Islet precursor cell (in vitro differentiated cells): ENCODE measurements around the gene IZUMO4.
"Not testable (repeated sequence)": the region's sequence is repeated elsewhere in the genome, so short reads cannot be mapped to it uniquely, and the experiment has no call there.

Experiments
- DNase-seq: peaks from one replicate; pipeline ENCODE4 v3.0.0-alpha.2; 2018

IZUMO4 gene

DNA sequence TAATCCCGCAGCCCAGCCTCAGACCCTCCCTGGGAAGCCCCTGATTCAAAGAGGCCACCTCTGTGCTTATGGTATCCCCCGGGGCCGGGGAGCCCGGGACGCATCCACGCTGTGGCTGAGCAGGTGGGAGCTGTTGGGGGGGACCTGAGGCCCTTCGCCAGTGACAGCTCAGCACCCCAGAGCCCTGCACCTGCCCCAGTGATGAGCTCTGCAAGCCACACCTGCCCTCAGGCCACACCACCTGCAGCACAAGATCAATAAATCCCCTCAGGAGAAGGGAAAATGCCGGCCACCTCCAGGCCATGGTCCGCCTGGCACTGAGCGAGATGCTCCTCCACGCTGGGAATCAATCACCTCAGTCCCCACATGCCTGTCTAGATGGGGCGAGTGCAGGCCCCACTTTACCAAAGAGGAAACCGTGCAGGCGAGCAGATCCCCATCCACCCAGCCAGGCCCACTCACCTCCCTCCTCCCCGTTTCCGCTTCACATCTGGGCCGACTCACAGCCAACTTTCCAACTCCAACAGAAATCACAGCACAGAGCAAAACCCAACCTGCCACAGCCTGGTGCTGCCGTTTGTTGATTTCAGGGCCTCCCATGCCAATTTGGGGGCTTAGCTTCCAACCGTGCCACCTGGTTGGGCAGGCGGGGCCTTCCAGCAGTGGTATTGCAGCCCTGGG lies 13.4 kb upstream of the IZUMO4 start:
- DNase-seq = no peak

DNA sequence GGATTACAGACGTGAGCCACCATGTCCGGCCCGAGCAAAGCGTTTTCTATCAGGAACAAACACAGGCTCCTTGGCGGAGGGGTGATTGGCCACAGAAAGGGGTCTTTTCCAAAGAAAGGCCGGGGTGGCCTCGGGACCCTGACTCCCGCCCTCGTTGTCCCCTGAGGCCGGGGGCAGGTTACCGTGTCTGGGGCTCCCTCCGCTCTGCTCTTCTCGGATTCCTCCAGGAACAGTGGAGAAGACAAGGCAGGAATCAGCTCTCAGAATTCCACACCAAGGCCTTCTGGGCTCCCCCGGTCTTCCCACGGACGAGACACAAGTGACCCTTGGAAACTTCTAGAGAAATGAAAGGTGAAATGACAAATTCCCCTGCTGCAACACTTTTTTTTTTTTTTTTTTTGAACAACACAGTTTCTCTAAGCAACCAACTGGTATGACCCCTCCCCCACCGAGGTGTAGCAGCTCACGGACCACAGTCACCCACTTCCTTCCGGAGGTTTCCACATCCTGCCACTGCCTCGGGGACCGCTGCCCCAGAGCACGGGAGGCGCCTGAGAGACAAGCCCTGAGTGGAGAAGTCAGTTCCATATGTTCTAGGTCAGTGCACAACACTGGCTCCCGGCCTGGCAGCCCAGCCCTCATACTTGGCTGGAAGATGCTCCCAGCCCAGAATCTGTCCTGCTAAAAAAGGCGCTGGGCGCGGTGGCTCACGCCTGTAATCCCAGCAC lies 11.6 kb upstream of the IZUMO4 start:
- no peak for DNase-seq

DNA sequence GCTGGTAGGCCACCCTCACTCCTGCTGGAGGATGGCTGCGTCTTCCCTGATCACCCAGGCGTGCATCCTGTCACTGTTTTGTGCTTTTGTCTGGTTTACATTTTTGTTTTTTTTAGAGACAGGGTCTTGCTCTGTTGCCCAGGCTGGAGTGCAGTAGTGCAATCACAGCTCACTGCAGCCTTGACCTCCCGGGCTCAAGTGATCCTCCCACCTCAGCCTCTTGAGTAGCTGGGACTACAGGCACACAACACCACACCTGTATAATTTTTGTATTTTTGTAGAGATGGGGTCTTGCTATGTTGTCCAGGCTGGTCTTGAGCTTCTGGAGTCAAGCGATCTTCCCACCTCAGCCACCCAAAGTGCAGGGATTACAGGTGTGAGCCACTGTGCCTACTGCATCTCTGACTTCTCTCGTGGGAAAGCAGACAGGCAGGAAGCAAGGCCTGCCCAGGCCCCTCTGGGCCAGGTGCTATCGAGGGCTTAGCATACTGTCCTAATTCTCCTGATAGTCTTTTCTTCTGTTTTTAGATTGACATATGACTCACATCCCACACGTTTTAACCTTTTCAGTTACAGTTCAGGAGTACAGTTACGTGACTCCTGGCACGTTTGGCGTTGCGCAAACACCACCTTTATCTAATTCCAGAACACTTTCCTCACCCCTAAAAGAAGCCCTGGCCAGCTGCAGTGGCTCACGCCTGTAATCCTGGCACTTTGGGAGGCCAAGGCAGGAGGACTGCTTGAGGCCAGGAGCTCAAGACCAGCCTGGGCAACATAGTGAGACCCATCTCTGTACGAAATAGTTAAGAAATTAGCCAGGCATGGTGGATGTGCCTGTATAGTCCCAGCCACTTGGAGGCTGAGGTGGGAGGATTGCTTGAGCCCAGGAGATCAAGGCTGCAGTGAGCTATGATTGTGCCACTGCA lies 9.8 kb upstream of the IZUMO4 start:
- DNase-seq = not testable (repeated sequence)

DNA sequence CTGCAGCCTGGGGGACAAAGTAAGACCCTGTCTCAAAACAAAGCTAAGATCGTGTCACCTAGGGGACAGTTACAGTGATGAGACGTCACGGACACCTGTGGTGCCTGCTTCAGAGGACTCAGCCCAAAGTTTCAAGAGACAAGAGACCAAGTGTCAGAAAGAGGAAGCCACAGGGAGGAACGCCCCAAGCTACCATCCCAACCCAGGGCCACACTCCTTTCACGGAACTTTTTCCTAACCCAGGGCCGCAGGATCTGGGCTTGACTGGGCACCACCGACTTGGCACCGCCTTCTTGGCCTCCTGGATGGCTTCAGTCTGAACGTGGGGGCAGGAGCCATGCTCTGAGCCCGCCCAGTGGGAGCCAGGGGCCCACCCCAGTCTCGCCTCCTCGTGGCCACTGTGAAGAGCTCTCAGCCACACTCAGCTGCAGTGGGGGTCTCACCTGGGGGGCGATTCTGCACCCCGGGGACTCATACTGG lies 9.1 kb upstream of the IZUMO4 start:
- DNase-seq = no peak

DNA sequence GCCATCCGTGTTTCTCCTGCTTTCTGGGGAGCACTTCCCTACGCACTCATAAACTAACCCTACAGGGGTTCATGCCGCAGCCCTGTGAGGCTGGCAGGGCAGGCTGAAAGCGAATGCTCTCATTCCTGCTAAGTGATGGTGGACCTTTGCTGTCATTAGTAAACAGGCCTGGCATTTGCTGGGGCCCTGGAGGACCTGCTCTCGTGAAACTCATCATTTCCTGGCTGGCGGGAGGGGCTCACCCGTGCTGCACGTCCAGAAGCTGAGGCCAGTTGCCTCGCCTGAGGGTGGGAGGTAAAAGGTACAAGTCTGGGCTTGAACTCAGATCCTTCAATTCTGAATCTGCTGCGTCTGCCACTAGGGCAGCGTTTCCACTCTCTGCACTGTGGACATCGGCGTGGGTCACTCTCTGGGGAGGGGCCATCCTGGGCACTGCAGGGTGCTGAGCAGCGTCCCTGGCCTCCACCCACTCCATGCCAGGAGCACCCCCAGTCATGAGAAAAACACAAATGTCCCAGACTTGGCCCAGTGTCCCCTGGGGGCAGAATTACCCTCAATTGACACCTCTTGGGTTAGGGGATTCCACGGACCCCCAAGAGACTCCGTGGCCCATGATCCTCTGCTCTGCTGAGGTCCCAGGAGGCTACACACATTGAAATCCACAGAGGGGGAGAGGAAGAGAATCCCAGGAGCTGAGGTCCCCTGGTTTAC lies 7.6 kb upstream of the IZUMO4 start:
- peak; percentile 92 for DNase-seq

DNA sequence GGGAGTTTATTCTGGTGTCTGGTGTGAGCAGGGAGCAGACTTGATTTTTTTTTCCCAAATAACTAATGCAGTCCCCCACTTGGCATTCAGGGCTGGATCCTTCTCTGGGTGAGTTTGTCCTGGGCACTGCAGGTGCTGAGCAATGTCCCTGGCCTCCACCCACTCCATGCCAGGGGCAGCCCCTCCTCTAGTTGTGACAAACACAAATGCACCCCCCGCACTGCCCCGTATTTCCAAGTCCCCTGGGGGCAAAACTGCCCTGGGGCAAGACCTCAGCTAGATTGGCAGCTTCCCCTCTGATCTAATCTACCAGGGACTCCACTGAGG lies 7.0 kb upstream of the IZUMO4 start:
- no peak for DNase-seq

DNA sequence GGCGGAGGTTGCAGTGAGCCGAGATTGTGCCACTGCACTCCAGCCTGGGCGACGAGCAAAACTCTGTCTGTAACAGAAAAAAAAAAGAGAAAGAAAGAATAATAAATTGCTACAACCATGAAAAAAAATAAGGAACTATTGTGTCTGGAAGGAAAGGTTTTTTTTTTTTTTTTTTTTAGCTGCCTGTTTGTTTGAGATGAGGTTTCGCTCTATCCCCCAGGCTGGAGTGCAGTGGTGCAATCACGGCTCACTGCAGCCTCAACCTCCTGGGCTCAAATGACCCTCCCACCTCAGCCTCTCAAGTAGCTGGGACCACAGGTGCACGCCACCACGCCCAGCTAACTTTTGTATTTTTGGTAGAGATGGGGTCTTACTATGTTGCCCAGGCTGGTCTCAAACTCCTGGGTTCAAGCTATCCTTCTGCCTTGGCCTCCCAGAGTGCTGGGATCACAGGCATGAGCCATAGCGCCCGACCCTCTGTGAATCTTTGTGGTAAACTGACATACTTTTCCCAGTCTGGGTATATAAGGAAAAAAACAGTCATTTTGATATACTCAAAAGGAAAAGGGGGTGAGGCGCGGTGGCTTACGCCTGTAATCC lies 4.7 kb upstream of the IZUMO4 start:
- DNase-seq = not testable (repeated sequence)

DNA sequence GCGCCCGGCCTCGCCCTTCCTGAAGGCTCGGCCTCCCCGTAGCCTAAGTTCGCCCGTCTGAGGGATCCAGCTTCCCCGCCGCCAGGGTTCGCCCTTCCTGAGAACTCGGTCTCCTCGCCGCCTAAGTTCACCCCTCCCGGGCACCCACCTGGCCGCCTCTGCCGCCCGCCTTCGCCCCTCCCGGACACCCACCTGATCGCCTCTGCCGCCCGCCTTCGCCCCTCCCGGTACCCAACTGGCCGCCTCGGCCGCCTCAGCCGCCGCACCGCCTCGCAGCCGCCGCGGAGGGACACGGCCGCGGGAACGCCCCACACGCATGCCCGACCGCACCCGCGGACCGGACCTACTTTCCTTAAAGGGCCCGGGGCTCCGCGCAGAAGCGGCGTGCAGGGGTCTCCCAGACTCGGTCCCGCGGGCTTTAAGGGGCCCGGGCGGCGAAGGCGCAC lies 658 bp upstream of the IZUMO4 start, which contains the start of gene MOB3A:
MOB3A (minus strand) TSS at position 293 of the 446 bp plus-strand sequence. CDS start 17,766 bp downstream, outside the sequence.
- DNase-seq = no peak

DNA sequence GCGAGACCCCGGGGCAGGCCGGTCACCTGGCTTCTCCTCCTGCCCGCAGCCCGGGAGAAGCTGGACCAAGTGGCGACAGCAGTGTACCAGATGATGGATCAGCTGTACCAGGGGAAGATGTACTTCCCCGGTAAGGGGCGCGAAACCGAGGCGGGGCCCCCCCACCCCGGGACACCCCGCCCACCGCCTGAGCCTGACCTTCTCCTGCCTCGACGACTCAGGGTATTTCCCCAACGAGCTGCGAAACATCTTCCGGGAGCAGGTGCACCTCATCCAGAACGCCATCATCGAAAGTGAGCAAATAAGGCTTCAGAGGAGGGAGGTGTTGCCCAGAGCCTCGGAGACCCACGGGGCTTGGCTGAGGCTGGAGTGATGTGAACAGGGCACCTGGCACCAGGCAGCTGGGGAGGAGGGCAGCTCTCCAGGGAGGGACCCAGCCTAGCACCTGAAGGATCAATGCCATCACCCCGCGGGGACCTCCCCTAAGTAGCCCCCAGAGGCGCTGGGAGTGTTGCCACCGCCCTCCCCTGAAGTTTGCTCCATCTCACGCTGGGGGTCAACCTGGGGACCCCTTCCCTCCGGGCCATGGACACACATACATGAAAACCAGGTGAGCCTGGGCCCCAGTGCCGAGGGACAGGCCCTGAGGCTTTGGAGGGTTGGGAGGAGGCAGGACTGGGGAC lies 629 bp downstream of the IZUMO4 start:
- no peak for DNase-seq

DNA sequence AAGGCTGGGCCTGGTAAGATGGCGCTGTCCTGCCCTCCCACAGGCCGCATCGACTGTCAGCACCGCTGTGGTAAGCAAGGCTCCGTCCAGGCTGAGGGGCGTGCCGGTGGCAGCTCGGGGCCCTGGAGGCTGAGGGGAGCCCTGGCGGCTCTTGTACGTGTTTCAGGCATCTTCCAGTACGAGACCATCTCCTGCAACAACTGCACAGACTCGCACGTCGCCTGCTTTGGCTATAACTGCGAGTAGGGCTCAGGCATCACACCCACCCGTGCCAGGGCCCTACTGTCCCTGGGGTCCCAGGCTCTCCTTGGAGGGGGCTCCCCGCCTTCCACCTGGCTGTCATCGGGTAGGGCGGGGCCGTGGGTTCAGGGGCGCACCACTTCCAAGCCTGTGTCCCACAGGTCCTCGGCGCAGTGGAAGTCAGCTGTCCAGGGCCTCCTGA lies 1.2 kb downstream of the IZUMO4 start:
- no peak for DNase-seq

DNA sequence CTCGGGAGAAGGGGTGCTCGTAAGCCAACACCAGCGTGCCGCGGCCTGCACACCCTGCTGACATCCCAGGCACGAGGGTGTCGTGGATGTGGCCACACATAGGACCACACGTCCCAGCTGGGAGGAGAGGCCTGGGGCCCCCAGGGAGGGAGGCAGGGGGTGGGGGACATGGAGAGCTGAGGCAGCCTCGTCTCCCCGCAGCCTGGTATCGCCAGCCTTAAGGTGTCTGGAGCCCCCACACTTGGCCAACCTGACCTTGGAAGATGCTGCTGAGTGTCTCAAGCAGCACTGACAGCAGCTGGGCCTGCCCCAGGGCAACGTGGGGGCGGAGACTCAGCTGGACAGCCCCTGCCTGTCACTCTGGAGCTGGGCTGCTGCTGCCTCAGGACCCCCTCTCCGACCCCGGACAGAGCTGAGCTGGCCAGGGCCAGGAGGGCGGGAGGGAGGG lies 2.4 kb downstream of the IZUMO4 start:
- no peak for DNase-seq

DNA sequence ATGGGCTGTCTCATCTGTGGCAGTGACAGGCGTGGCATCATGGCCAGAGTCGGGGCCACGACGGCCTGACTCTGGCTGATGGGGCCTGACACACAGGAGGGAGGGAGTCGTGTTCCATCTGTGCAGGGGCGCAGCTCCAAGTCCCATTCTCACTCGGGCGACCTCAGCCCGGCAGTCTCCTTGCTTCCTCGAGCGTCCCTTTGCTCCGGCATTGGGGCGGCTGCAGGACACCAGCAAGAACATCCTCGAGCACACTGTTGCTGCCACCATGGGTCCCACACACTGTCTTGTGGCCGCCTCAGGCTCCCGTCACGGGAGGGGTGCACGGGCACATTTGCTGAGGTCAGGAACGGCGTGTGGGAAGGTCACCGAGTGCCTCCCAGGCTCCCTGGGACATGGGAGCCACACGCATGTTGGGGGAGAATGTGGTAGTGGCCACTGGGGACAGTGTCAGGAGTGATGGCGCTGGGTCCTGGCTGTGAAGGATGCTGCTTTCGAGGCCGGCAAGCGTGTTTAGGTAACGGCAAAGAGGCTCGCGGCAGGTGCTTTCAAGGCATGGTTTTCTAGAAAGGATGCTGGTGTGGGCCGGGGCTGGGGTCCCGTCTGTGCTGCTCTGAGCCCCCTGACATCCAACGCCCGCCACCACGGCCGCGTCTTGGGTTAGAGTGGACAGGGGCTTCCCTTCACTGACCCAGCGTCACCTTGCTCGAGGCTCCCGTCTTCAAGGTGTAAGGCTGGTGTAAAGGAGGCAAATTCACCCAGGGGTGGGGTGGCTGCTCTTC lies 3.4 kb downstream of the IZUMO4 start:
- DNase-seq = no peak

DNA sequence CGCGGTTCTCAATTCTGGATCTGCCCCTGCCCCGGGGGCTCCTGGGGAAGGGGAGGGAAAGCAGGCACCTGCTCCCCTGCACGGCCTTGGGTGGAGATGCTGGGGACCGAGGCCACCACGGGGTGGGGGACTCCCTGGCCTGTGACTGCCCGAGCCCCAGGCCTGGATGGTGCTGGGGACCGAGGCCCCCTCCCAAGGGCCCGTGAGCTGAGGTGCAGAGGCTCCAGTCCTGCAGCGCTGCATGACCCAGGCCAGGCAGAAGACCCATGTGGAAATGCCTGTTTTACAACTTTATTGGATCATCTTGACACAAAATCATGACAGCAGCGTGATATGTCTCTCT lies 4.0 kb downstream of the IZUMO4 start:
- no peak for DNase-seq

DNA sequence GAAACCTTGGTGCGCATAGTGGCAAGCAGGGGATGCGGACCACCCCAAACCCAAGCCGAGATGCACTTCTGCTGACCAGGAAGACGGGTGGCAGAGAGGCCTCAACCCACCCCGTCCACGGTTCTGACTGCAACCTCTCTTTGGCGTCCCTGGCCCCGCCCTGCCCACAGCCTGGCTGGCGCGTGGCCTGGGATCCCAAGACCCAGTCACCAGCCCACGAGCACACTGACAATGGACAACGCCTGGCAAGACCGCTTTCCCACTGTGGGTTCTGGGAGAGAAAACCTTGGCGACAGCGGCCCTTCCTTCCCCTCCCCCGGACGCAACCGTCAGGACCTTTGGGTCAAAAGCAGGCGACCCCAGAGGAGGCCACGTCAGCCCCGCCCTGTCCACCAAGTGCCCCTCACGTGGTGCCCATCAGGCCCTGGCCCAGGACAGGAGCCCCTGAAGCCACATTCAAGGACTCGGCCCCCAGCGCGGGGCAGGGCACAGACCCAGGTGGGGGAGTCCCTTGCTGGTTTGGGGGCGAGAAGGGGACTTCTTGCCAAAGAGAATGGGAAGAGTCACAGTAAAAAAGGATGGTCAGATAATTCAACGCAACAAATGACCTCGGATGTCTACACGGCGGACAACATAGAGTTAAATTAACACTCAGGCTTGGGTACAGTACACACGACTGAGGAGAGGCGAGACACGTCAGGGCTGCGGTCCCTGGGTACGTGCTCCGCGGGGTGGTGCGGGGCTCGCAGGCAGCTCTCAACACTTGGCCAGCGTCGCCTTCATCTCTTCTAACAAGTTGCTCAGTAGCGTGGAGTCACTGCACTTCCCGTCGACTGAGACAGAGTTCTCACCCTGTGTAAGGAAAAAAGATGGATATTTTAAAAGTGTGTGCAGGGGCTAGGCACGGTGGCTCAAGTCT lies 5.0 kb downstream of the IZUMO4 start:
- DNase-seq = no peak

DNA sequence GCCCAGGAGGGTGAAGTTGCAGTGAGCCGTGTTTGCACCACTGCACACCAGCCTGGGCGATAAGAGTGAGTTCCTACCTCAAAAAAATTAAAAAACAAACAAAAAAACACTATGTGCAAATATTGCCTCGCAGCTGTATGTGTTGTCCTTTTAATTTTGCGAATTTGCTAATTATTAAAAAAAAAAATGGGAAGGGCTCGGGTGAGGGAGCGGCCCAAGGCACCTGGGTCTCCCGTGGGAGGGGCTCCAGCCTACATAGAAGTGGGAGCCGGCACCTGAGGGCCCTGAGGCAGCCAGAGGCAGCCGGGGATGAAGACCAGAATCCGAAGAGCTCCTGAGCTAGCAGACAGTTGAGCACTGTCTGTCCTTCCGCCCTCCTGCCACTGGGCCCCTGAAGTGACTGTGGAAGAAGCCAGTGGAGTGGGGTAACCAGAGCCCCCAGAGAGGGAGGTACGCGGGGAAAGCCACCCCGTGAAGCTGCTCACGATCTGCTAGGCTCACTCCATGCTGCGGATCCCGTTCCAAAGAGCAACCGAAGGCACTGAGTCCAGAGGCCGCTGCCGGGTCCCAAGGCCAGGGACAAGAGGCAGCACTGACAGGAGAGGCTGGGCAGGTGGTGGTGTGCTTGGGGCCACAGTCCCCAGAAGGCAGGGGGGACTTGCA lies 6.5 kb downstream of the IZUMO4 start:
- DNase-seq = no peak

DNA sequence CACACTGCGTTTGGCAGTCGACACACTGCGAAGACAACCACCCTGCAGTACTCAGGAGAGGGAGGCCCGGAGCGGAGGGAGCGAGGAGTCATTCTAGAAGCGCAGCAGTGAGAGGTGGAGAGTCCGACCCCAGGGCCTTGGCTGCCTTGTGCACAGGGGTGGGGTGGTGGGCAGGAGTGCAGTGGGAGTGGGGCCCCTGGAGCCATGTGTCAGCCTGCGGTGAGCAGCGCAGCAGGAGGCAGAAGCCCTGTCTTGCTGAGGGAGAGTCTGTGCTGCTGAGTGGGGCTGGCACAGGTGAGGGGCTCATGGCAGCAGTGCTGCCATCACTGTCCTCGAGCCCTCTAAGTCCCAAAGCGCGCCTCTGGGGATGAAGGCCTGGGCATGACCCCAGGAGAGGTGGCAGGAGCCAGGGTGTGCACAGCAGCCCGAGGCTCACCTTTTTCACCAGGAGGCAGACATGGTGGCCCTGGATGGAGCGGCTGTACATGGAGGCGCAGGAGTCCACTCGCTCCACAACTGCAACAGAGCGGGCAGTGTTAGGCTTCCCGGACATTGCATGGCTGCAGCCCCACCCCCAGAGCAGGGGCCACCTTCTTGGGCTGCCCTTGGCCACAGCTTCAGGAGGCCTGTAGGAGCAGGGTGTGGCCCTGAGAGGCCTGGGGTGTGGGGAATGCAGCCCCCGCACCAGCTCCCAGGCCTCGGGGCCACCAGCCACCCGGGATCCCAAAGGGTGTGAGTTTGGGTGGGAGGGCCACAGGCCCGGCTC lies 11.7 kb downstream of the IZUMO4 start:
- DNase-seq = no peak

DNA sequence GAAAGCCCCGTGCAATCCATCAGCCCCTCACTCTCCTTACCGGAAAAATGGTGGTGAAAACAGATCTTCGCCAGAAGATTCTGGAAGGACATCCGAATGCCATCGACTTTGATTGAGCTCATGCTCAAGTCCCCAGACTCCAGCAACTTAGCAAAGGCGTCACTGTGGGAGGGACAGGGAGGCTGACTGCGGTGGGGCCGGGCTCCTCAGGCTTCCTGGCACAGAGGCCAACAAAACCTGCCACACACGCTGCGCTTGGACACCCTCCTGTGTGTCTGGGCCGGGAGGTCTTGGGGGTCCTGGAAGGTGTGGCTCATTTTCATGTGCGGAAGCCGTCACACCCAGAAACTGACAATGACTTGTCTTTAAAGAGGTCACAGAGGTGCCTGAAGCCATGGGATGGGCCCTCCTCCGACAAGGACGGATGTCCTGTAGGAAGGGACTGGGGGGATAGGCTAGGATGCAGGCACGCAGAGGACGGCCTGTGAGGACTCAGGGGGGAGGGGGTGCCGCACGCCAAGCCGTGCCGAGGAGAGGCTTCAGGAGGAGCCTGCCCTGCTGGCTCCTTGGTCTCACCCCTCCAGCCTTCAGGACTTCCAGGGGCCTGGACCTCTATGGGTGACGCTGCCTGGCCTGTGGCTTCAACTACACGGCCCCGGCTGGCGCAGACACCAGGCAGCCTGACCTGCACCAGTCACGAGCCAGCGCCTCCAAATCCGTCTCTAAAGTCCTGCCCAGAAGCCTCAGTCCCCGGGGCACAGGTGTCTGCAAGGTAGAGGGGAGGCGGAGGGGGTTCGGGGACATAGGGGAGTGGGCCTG lies 12.5 kb downstream of the IZUMO4 start:
- no peak for DNase-seq
